ENCODE results near the gene NKTR. TPM values are rescaled to one million over a fixed set of nuclear protein-coding genes. Genes with fewer than 3 reads are reported as not detected.
A peak's percentile ranks its signal among the peaks of the same experiment; 100 is the strongest.

NKTR gene
- total RNA-seq, 8 experiments from 2014 or later, result 44.4 to 140 (median 76.5) TPM

- WGBS, 10 experiments, result 10 to 100% (median 88%) methylated on average over 1 to 3 of the region's 4 CpGs; no CpG with 5 or more reads in 4 of the 10 experiments
- H3K27ac ChIP-seq, result no peak overlapping the region
These were observed 68.3 kb downstream of the NKTR start for GRCh38 chr3:42668793-42669217.

GRCh38 chr3:42670051-42670576 lies 69.6 kb downstream of the NKTR start:
- no peak overlapping the region for H3K4me3 ChIP-seq
- H3K27ac ChIP-seq, result no peak overlapping the region
- in situ Hi-C loops (cut with MboI; ENCODE audit: low pct_unique_long_range_greater_than_20kb in 2 of 9, low sequenced_read_pairs in 9 of 9, unreplicated experiment in 9 of 9), result no loop called here
- WGBS, 10 experiments, result 60 to 100% (median 100%) methylated on average over 1 to 4 of the region's 7 CpGs; no CpG with 5 or more reads in 5 of the 10 experiments
- H3K4me1 ChIP-seq (replicated peaks in 1 of 2), result peaks cover 6 to 7% of the 10 kb centered on the region in 2 donors
- no peak for ATAC-seq (replicated peaks in 6 of 8)

More at GRCh38 chr3:42668793-42669217, 68.3 kb downstream of the NKTR start:
- in situ Hi-C loops (cut with MboI; ENCODE audit: low pct_unique_long_range_greater_than_20kb in 2 of 9, low sequenced_read_pairs in 9 of 9, unreplicated experiment in 9 of 9), result no loop called here
- Histone ChIP-seq H3K4me1 (replicated peaks in 1 of 2) (peaks cover 6 to 7% of the 10 kb centered on the region in 2 donors), H3K4me3 (no peak overlapping the region)
- peak in 1 of 8 experiments; percentile 6 for ATAC-seq (replicated peaks in 6 of 8)

- Histone ChIP-seq H3K27ac (no peak overlapping the region), H3K4me3 (no peak overlapping the region), H3K4me1 (replicated peaks in 1 of 2) (peaks cover 6 to 7% of the 10 kb centered on the region in 2 donors)
- 50 to 100% (median 63%) methylated on average over 1 of the region's 1 CpG; no CpG with 5 or more reads in 5 of the 10 experiments for WGBS, 10 experiments
- peak in 1 of 8 experiments; percentile 22 for ATAC-seq (replicated peaks in 6 of 8)
- in situ Hi-C loops (cut with MboI; ENCODE audit: low pct_unique_long_range_greater_than_20kb in 2 of 9, low sequenced_read_pairs in 9 of 9, unreplicated experiment in 9 of 9), result no loop called here
These were observed 70.2 kb downstream of the NKTR start for GRCh38 chr3:42670670-42671069.

GRCh38 chr3:42672515-42672914 lies 72.0 kb downstream of the NKTR start:
- in situ Hi-C loops (cut with MboI; ENCODE audit: low pct_unique_long_range_greater_than_20kb in 2 of 9, low sequenced_read_pairs in 9 of 9, unreplicated experiment in 9 of 9), result no loop called here
- WGBS, 10 experiments, result 0 to 75% (median 50%) methylated on average over 1 of the region's 1 CpG; no CpG with 5 or more reads in 1 of the 10 experiments
- H3K4me1 ChIP-seq (replicated peaks in 1 of 2), result peaks cover 4 to 7% of the 10 kb centered on the region in 2 donors
- no peak overlapping the region for H3K4me3 ChIP-seq
- no peak overlapping the region for H3K27ac ChIP-seq
- ATAC-seq (replicated peaks in 6 of 8), result no peak

- Histone ChIP-seq H3K4me3 (no peak overlapping the region), H3K4me1 (replicated peaks in 1 of 2) (peaks cover under 1 to 3% of the 10 kb centered on the region in 2 donors), H3K27ac (no peak overlapping the region)
- in situ Hi-C loops (cut with MboI; ENCODE audit: low pct_unique_long_range_greater_than_20kb in 2 of 9, low sequenced_read_pairs in 9 of 9, unreplicated experiment in 9 of 9), result no loop called here
- ATAC-seq (replicated peaks in 6 of 8), result no peak
These were observed 72.6 kb downstream of the NKTR start for GRCh38 chr3:42673082-42673481.

GRCh38 chr3:42674146-42674545 lies 73.7 kb downstream of the NKTR start:
- WGBS, 10 experiments, result 22 to 100% (median 45%) methylated on average over 1 to 3 of the region's 3 CpGs; no CpG with 5 or more reads in 1 of the 10 experiments

GRCh38 chr3:42675909-42676308 lies 75.4 kb downstream of the NKTR start:
- WGBS, 10 experiments, result 43 to 100% (median 60%) methylated on average over 1 to 2 of the region's 2 CpGs; no CpG with 5 or more reads in 1 of the 10 experiments
- Histone ChIP-seq H3K27ac (no peak overlapping the region), H3K4me1 (replicated peaks in 1 of 2) (no peaks in the 10 kb centered on the region), H3K4me3 (no peak overlapping the region)
- no peak for ATAC-seq (replicated peaks in 6 of 8)
- in situ Hi-C loops (cut with MboI; ENCODE audit: low pct_unique_long_range_greater_than_20kb in 2 of 9, low sequenced_read_pairs in 9 of 9, unreplicated experiment in 9 of 9), result no loop called here

More at GRCh38 chr3:42674146-42674545, 73.7 kb downstream of the NKTR start:
- Histone ChIP-seq H3K4me1 (replicated peaks in 1 of 2) (no peaks in the 10 kb centered on the region), H3K4me3 (no peak overlapping the region), H3K27ac (no peak overlapping the region)
- ATAC-seq (replicated peaks in 6 of 8), result peak in 1 of 8 experiments; percentile 53
- in situ Hi-C loops (cut with MboI; ENCODE audit: low pct_unique_long_range_greater_than_20kb in 2 of 9, low sequenced_read_pairs in 9 of 9, unreplicated experiment in 9 of 9), result no loop called here

- no peak for ATAC-seq (replicated peaks in 6 of 8)
- in situ Hi-C loops (cut with MboI; ENCODE audit: low pct_unique_long_range_greater_than_20kb in 2 of 9, low sequenced_read_pairs in 9 of 9, unreplicated experiment in 9 of 9), result no loop called here
- WGBS, 10 experiments, result 11 to 90% (median 80%) methylated on average over 1 to 2 of the region's 2 CpGs; no CpG with 5 or more reads in 3 of the 10 experiments
- H3K27ac ChIP-seq, result no peak overlapping the region
- H3K4me3 ChIP-seq, result no peak overlapping the region
- H3K4me1 ChIP-seq (replicated peaks in 1 of 2), result no peaks in the 10 kb centered on the region
These were observed 78.0 kb downstream of the NKTR start for GRCh38 chr3:42678447-42678846.

- Histone ChIP-seq H3K27ac (no peak overlapping the region), H3K4me3 (no peak overlapping the region), H3K4me1 (replicated peaks in 1 of 2) (peaks cover 2 to 9% of the 10 kb centered on the region in 2 donors)
- WGBS, 10 experiments, result 73 to 88% (median 78%) methylated on average over 1 of the region's 1 CpG; no CpG with 5 or more reads in 6 of the 10 experiments
- in situ Hi-C loops (cut with MboI; ENCODE audit: low pct_unique_long_range_greater_than_20kb in 2 of 9, low sequenced_read_pairs in 9 of 9, unreplicated experiment in 9 of 9), result no loop called here
- no peak for ATAC-seq (replicated peaks in 6 of 8)
These were observed 79.8 kb downstream of the NKTR start for GRCh38 chr3:42680271-42680670.

- no peak overlapping the region for H3K27ac ChIP-seq
- in situ Hi-C loops (cut with MboI; ENCODE audit: low pct_unique_long_range_greater_than_20kb in 2 of 9, low sequenced_read_pairs in 9 of 9, unreplicated experiment in 9 of 9), result no loop called here
- H3K4me1 ChIP-seq (replicated peaks in 1 of 2), result peaks cover 2 to 9% of the 10 kb centered on the region in 2 donors
- WGBS, 10 experiments, result 0 to 100% (median 80%) methylated on average over 1 to 3 of the region's 4 CpGs; no CpG with 5 or more reads in 2 of the 10 experiments
- ATAC-seq (replicated peaks in 6 of 8), result no peak
- H3K4me3 ChIP-seq, result no peak overlapping the region
These were observed 80.3 kb downstream of the NKTR start for GRCh38 chr3:42680806-42681205.

- Histone ChIP-seq H3K4me1 (replicated peaks in 1 of 2) (peaks cover 2 to 9% of the 10 kb centered on the region in 2 donors), H3K27ac (no peak overlapping the region), H3K4me3 (no peak overlapping the region)
- in situ Hi-C loops (cut with MboI; ENCODE audit: low pct_unique_long_range_greater_than_20kb in 2 of 9, low sequenced_read_pairs in 9 of 9, unreplicated experiment in 9 of 9), result no loop called here
- whole genome bisulfite sequencing, 10 experiments, result 52 to 100% (median 76%) methylated on average over 1 to 7 of the region's 10 CpGs
- no peak for ATAC-seq (replicated peaks in 6 of 8)
These were observed 81.0 kb downstream of the NKTR start for GRCh38 chr3:42681361-42682038.

GRCh38 chr3:42682301-42683070 lies 82.0 kb downstream of the NKTR start:
- ATAC-seq (replicated peaks in 6 of 8), result no peak
- in situ Hi-C loops (cut with MboI; ENCODE audit: low pct_unique_long_range_greater_than_20kb in 2 of 9, low sequenced_read_pairs in 9 of 9, unreplicated experiment in 9 of 9), result no loop called here

More at GRCh38 chr3:42682301-42683070, 82.0 kb downstream of the NKTR start:
- Histone ChIP-seq H3K27ac (no peak overlapping the region), H3K4me3 (no peak overlapping the region), H3K4me1 (replicated peaks in 1 of 2) (peaks cover 2 to 9% of the 10 kb centered on the region in 2 donors)
- 60 to 89% (median 84%) methylated on average over 2 to 10 of the region's 12 CpGs for WGBS, 10 experiments

All from motor neuron (in vitro differentiated cells).